Parathyroid adenoma (tissue), 2 donors: ENCODE data around the gene PLSCR2.
"Not testable (repeated sequence)": the region's sequence is repeated elsewhere in the genome, so short reads cannot be mapped to it uniquely, and the experiment has no call there.

ENCODE experiments used
- H2AFZ ChIP-seq: fragments of 300-600 bp; sonication (generic); one replicate; pipeline ENCODE4 v1.7.0; 2017; ENCODE audit warnings: antibody characterized with exemption, mild to moderate bottlenecking
- H3K27ac ChIP-seq: fragments of 300-600 bp; sonication (generic); one replicate; pipeline ENCODE4 v1.7.0; 2017
- H3K27me3 ChIP-seq: fragments of 300-600 bp; sonication (generic); one replicate; pipeline ENCODE4 v1.7.0; 2017; ENCODE audit warnings: low read length; ENCODE audit not compliant: control insufficient read depth, insufficient read depth
- H3K36me3 ChIP-seq: fragments of 300-600 bp; sonication (generic); one replicate; pipeline ENCODE4 v1.7.0; 2017; ENCODE audit warnings: low read length; ENCODE audit not compliant: control insufficient read depth, insufficient read depth
- H3K4me1 ChIP-seq: fragments of 300-600 bp; sonication (generic); one replicate; pipeline ENCODE4 v1.7.0; 2017; ENCODE audit warnings: control low read depth
- H3K4me2 ChIP-seq: fragments of 300-600 bp; sonication (generic); one replicate; pipeline ENCODE4 v1.7.0; 2017; ENCODE audit warnings: low read length
- H3K4me3 ChIP-seq: fragments of 300-600 bp; sonication (generic); one replicate; pipeline ENCODE4 v1.7.0; 2017; ENCODE audit warnings: low read depth, low read length
- H3K79me2 ChIP-seq: fragments of 300-600 bp; sonication (generic); one replicate; pipeline ENCODE4 v1.7.0; 2017; ENCODE audit warnings: control low read depth
- H3K9ac ChIP-seq: fragments of 300-600 bp; sonication (generic); one replicate; pipeline ENCODE4 v1.7.0; 2017; ENCODE audit warnings: mild to moderate bottlenecking
- H3K9me3 ChIP-seq: fragments of 300-600 bp; sonication (generic); one replicate; pipeline ENCODE4 v1.7.0; 2017; ENCODE audit warnings: low read length; ENCODE audit not compliant: control insufficient read depth
- TF ChIP-seq, protein P1 (sequence below): fragments of 300-600 bp; sonication (generic); IDR thresholded peaks from one replicate; pipeline ENCODE4 v1.7.0; 2017; ENCODE audit warnings: antibody characterized with exemption, mild to moderate bottlenecking
- donor health status: primary hyperparathyroidism.

Gene PLSCR2

DNA sequence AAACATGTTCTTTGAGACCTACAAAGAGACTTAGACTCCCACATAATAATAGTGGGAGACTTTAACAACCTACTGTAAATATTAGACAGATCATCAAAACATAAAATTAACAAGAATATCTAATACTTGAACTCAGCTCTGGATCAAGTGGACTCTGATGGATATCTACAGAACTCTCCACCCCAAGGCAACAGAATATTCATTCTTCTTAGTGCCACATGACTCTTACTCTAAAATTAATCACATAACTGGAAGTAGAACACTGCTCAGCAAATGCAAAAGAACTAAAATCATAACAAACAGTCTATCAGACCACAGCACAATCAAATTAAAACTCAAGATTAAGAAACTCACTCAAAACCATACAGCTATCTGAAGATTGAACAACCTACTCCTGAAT, 15.9 kb upstream of the PLSCR2 start:
- H3K4me1 ChIP-seq, result no peaks in the 10 kb centered on the region
- no peak overlapping the region for H3K27ac ChIP-seq
- H3K9me3 ChIP-seq, result no peaks in the 10 kb centered on the region
- H2AFZ ChIP-seq, result no peak overlapping the region
- H3K36me3 ChIP-seq, result no peaks in the 10 kb centered on the region
- no peak overlapping the region for H3K4me2 ChIP-seq
- no peak overlapping the region for H3K9ac ChIP-seq
- H3K27me3 ChIP-seq, result no peaks in the 10 kb centered on the region
- no peaks in the 10 kb centered on the region for H3K79me2 ChIP-seq
- TF ChIP-seq, protein P1, sequence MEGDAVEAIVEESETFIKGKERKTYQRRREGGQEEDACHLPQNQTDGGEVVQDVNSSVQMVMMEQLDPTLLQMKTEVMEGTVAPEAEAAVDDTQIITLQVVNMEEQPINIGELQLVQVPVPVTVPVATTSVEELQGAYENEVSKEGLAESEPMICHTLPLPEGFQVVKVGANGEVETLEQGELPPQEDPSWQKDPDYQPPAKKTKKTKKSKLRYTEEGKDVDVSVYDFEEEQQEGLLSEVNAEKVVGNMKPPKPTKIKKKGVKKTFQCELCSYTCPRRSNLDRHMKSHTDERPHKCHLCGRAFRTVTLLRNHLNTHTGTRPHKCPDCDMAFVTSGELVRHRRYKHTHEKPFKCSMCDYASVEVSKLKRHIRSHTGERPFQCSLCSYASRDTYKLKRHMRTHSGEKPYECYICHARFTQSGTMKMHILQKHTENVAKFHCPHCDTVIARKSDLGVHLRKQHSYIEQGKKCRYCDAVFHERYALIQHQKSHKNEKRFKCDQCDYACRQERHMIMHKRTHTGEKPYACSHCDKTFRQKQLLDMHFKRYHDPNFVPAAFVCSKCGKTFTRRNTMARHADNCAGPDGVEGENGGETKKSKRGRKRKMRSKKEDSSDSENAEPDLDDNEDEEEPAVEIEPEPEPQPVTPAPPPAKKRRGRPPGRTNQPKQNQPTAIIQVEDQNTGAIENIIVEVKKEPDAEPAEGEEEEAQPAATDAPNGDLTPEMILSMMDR, result no peak
- no peak overlapping the region for H3K4me3 ChIP-seq

DNA sequence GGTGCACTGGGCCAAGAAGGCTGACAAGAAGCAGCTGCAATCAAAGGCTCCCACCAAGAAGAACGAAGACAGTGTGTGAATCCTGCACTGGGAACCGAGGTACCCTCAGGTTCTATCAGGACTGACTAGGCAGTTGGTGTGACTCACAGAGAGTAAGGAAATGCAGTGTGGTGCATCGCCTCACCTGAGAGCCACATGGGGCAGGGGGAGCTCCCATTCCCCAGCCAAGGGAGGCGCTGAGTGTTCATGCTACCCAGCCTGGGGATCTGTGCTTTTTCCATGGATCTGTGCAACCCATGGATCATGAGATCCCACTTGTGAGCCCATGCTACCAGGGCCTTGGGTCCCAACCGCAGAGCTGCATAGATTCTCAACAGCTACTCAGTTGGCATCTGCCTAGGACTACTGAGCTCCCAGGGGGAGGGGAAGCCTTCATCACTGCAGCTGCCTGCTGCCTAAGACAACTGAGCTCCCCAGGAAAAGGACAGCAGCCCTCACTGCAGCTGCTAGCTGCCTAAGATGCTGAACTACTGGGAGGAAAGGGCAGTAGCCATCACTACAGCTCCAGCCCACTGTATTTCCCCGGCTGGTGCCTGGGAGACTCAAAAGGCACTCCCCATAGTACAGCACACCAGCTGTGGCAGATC, 6.9 kb upstream of the PLSCR2 start:
- Histone ChIP-seq H3K27ac (no peak overlapping the region), H3K4me2 (no peak overlapping the region), H3K79me2 (no peaks in the 10 kb centered on the region), H3K9me3 (no peaks in the 10 kb centered on the region), H2AFZ (no peak overlapping the region), H3K27me3 (no peaks in the 10 kb centered on the region), H3K4me3 (no peak overlapping the region), H3K9ac (no peak overlapping the region), H3K4me1 (no peaks in the 10 kb centered on the region), H3K36me3 (no peaks in the 10 kb centered on the region)
- TF ChIP-seq, protein P1, result no peak

DNA sequence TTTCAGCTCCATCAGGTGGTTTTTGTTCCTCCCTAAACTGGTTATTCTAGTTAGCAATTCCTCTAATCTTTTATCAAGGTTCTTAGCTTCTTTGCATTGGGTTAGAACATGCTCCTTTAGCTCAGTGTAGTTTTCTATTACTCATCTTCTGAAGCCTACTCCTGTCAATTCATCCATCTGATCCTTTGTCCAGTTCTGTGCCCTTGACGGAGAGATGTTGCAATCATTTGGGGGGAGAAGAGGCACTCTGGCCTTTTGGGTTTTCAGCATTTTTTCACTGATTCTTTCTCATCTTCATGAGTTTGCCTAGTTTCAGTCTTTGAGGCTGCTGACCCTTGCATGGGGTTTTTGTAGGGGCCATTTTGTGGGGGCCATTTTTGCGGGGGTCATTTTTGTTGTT, 5.6 kb upstream of the PLSCR2 start:
- not testable (repeated sequence) for H3K9ac ChIP-seq, H3K27ac ChIP-seq, H3K4me1 ChIP-seq, H3K27me3 ChIP-seq, H2AFZ ChIP-seq, H3K79me2 ChIP-seq, H3K4me2 ChIP-seq, H3K36me3 ChIP-seq, H3K9me3 ChIP-seq, H3K4me3 ChIP-seq

DNA sequence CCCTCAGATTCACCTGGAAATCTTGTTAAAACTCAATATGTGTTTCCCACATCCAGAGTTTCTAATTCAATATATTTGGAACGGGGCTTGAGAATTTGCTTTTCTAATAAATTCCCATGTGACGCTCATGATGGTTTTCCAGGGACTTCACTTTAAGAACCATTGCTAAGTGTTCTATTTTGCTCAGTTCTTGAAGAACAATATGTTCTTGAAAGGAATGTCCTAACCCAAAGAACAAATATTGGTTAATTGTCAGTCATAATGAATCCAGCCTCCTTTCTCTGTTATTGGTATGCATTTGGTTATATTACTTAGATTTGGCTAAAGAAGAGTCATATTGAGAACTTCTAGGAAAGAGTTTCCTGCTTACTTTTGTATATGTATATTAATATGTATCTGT, 4.4 kb upstream of the PLSCR2 start:
- H3K36me3 ChIP-seq, result no peaks in the 10 kb centered on the region
- no peak overlapping the region for H3K27ac ChIP-seq
- no peaks in the 10 kb centered on the region for H3K79me2 ChIP-seq
- H3K9ac ChIP-seq, result no peak overlapping the region
- no peaks in the 10 kb centered on the region for H3K4me1 ChIP-seq
- no peaks in the 10 kb centered on the region for H3K9me3 ChIP-seq
- H2AFZ ChIP-seq, result no peak overlapping the region
- no peak overlapping the region for H3K4me3 ChIP-seq
- no peaks in the 10 kb centered on the region for H3K27me3 ChIP-seq
- no peak overlapping the region for H3K4me2 ChIP-seq
- TF ChIP-seq, protein P1, result no peak

DNA sequence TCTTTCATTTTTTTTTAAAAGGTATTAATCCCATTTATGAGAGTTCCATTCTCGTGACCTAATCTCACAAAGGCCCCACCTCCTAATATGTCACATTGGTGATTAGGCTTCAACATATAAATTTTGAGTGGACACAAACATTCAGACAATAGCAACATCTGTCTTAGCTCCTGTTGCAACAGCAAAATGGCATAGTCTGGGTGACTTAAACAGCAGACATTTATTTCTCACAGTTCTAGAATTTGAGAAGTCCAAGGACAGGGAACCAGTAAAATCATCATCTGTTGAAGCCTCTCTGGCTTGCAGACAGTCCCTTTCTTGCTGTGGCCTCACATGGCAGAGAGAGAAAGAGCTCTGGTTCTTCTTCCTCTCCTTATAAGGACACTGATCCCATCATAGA, 3.2 kb upstream of the PLSCR2 start:
- no peak overlapping the region for H3K4me2 ChIP-seq
- no peak overlapping the region for H3K4me3 ChIP-seq
- TF ChIP-seq, protein P1, result no peak
- no peaks in the 10 kb centered on the region for H3K36me3 ChIP-seq
- H3K79me2 ChIP-seq, result no peaks in the 10 kb centered on the region
- H3K9me3 ChIP-seq, result no peaks in the 10 kb centered on the region
- no peak overlapping the region for H3K27ac ChIP-seq
- no peak overlapping the region for H3K9ac ChIP-seq
- H3K27me3 ChIP-seq, result no peaks in the 10 kb centered on the region
- H2AFZ ChIP-seq, result no peak overlapping the region
- H3K4me1 ChIP-seq, result no peaks in the 10 kb centered on the region
